ENCODE results near the gene PCYT2. TPM values are rescaled to one million over a fixed set of nuclear protein-coding genes. Genes with fewer than 3 reads are reported as not detected.

Gene PCYT2
- total and polyA plus RNA-seq, 2 donors (not counting 1 experiment from before 2014, with no cell fraction given) = 33.4 to 34.9 TPM

DNA sequence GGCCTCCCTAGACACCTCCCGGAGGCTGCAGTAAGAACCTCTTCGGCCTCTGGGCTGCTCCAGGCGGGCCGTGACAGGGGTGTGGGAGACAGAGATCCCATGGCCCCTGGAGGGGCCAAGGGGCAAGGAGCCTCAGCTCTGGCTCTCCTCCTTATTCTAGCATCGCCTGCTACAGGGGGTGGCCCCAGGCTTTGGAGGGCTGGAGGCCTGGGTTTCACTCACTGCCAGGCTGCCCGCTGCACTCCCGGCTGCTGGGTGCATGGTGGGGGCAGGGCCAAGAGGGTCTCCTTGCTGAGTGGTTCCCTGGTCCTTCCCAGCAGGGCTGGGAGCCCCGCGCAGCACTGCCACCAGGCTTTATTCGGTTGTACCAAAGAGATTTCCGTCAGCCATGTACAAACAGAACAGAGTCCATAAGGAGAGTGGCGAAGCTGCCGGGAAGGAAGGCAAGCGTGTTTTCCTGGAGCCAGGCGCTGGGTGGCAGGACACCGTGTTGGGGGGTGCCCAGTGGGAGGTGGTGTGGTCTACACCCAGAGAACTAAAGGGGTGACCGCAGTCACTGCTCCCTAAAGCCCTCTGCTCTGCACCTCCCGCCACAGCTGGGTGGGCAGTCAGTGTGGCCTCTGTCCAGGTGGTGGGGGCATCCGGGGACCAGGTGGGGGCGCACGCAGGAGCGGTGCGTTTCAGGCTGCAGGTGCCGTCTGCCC, 7.2 kb downstream of the PCYT2 start:
- no peaks in the 10 kb centered on the region for H3K9me3 ChIP-seq (ENCODE audit: control extremely low read depth in 1 of 3, control insufficient read depth in 2 of 3, insufficient read depth in 1 of 3, low read length in 2 of 3)
- H3K4me3 ChIP-seq (ENCODE audit: control extremely low read depth in 1 of 5, extremely low read depth in 1 of 5, insufficient read depth in 1 of 5, low read depth in 2 of 5, low read length in 4 of 5) = no peak overlapping the region
- Mint-ChIP-seq H3K4me3 (no peak overlapping the region), H3K27ac (no peak overlapping the region), H3K4me1 (peaks cover 5% of the 10 kb centered on the region), H3K9me3 (ENCODE audit: insufficient read depth) (no peaks in the 10 kb centered on the region), H3K27me3 (peaks cover 7% of the 10 kb centered on the region)
- no peak for DNase-seq
- POLR2A ChIA-PET = no interaction called here
- TF ChIP-seq EZH2 (IDR thresholded peaks at IDR 0.05; ENCODE audit: borderline replicate concordance, insufficient read depth, low read depth, low read length, poor library complexity, severe bottlenecking) = no peak
- TF ChIP-seq, protein P1, sequence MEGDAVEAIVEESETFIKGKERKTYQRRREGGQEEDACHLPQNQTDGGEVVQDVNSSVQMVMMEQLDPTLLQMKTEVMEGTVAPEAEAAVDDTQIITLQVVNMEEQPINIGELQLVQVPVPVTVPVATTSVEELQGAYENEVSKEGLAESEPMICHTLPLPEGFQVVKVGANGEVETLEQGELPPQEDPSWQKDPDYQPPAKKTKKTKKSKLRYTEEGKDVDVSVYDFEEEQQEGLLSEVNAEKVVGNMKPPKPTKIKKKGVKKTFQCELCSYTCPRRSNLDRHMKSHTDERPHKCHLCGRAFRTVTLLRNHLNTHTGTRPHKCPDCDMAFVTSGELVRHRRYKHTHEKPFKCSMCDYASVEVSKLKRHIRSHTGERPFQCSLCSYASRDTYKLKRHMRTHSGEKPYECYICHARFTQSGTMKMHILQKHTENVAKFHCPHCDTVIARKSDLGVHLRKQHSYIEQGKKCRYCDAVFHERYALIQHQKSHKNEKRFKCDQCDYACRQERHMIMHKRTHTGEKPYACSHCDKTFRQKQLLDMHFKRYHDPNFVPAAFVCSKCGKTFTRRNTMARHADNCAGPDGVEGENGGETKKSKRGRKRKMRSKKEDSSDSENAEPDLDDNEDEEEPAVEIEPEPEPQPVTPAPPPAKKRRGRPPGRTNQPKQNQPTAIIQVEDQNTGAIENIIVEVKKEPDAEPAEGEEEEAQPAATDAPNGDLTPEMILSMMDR (IDR thresholded peaks at IDR 0.05) = no peak
- peaks cover 0 to 35% of the 10 kb centered on the region in 2 experiments for H3K36me3 ChIP-seq (replicated peaks in 1 of 2; ENCODE audit: control extremely low read depth in 1 of 2, control insufficient read depth in 1 of 2, extremely low read depth in 1 of 2, insufficient read depth in 2 of 2, low read length in 1 of 2)
- no peak overlapping the region for H3K9ac ChIP-seq (ENCODE audit: low read length)
- CTCF ChIA-PET = no interaction called here
- peaks cover 8% of the 10 kb centered on the region for H3K79me2 ChIP-seq (ENCODE audit: control insufficient read depth, insufficient read depth, low read length)
- H3K4me1 ChIP-seq (ENCODE audit: control insufficient read depth in 2 of 2, insufficient read depth in 2 of 2, low read length in 2 of 2) = peaks cover 6 to 15% of the 10 kb centered on the region in 2 donors
- peaks cover 0 to 20% (median 7%) of the 10 kb centered on the region in 4 experiments for H3K27me3 ChIP-seq (replicated peaks in 1 of 4; ENCODE audit: control extremely low read depth in 1 of 4, control insufficient read depth in 3 of 4, insufficient read depth in 4 of 4, low read length in 3 of 4)
- WGBS (ENCODE audit: insufficient coverage) = 94% methylated on average over 19 of the region's 24 CpGs
- H2AFZ ChIP-seq (ENCODE audit: insufficient read depth, low read depth, low read length, poor library complexity, severe bottlenecking) = no peak overlapping the region
- peaks cover 2% of the 10 kb centered on the region for H4K20me1 ChIP-seq (ENCODE audit: control insufficient read depth, insufficient read depth, low read length, poor library complexity, severe bottlenecking)
- no peak for ATAC-seq (ENCODE audit: low read depth)
- H3K27ac ChIP-seq (ENCODE audit: low read length in 2 of 2) = no peak overlapping the region
- H3K4me2 ChIP-seq (replicated peaks; ENCODE audit: low read depth, low read length, poor library complexity, severe bottlenecking) = no peak overlapping the region
- intact Hi-C loops (cut with micrococcal nuclease) = no loop called here

DNA sequence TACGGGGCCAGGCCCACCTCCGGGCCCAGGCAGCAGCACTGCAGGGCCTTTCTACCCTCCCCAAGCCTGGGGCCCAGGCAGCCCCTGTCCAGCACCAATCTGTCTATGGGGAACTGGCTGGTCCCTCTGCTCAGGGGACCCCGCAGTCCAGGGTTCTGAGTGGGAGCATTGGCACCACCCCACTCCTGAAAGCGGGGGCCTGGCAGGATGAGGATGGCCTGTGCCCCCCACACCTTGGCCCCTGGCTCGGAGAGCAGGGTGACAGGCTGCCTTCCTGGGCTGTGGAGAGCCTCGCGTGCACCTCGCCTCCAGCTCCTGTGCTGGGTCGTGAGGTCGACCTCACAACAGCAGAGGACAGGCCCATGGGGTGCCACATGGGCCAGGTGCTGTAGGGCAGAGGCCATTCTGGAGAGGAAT, 7.8 kb downstream of the PCYT2 start:
- Histone ChIP-seq H3K79me2 (ENCODE audit: control insufficient read depth, insufficient read depth, low read length) (peaks cover 4% of the 10 kb centered on the region), H2AFZ (ENCODE audit: insufficient read depth, low read depth, low read length, poor library complexity, severe bottlenecking) (no peak overlapping the region), H3K27ac (ENCODE audit: low read length in 2 of 2) (no peak overlapping the region), H3K27me3 (replicated peaks in 1 of 4; ENCODE audit: control extremely low read depth in 1 of 4, control insufficient read depth in 3 of 4, insufficient read depth in 4 of 4, low read length in 3 of 4) (peaks cover 0 to 20% (median 7%) of the 10 kb centered on the region in 4 experiments), H3K4me1 (ENCODE audit: control insufficient read depth in 2 of 2, insufficient read depth in 2 of 2, low read length in 2 of 2) (peaks cover 6 to 15% of the 10 kb centered on the region in 2 donors), H3K36me3 (replicated peaks in 1 of 2; ENCODE audit: control extremely low read depth in 1 of 2, control insufficient read depth in 1 of 2, extremely low read depth in 1 of 2, insufficient read depth in 2 of 2, low read length in 1 of 2) (peaks cover 0 to 41% of the 10 kb centered on the region in 2 experiments), H4K20me1 (ENCODE audit: control insufficient read depth, insufficient read depth, low read length, poor library complexity, severe bottlenecking) (no peaks in the 10 kb centered on the region), H3K9me3 (ENCODE audit: control extremely low read depth in 1 of 3, control insufficient read depth in 2 of 3, insufficient read depth in 1 of 3, low read length in 2 of 3) (no peaks in the 10 kb centered on the region), H3K9ac (ENCODE audit: low read length) (no peak overlapping the region), H3K4me3 (ENCODE audit: control extremely low read depth in 1 of 5, extremely low read depth in 1 of 5, insufficient read depth in 1 of 5, low read depth in 2 of 5, low read length in 4 of 5) (no peak overlapping the region), H3K4me2 (replicated peaks; ENCODE audit: low read depth, low read length, poor library complexity, severe bottlenecking) (no peak overlapping the region)
- no peak overlapping the region for H3K27ac Mint-ChIP-seq
- H3K4me1 Mint-ChIP-seq = peaks cover 5% of the 10 kb centered on the region
- H3K4me3 Mint-ChIP-seq = no peak overlapping the region
- H3K27me3 Mint-ChIP-seq = peaks cover 7% of the 10 kb centered on the region
- H3K9me3 Mint-ChIP-seq (ENCODE audit: insufficient read depth) = no peaks in the 10 kb centered on the region
- ATAC-seq (ENCODE audit: low read depth) (no peak), DNase-seq (no peak)
- TF ChIP-seq, protein P1 (IDR thresholded peaks at IDR 0.05) = no peak
- TF ChIP-seq EZH2 (IDR thresholded peaks at IDR 0.05; ENCODE audit: borderline replicate concordance, insufficient read depth, low read depth, low read length, poor library complexity, severe bottlenecking) = no peak
- ChIA-PET CTCF (no interaction called here), POLR2A (no interaction called here)
- 97% methylated on average over 10 of the region's 10 CpGs for WGBS (ENCODE audit: insufficient coverage)
- intact Hi-C loops (cut with micrococcal nuclease) = no loop called here
